ENCODE measurements around the gene FTCDNL1. TPM values are rescaled to one million over a fixed set of nuclear protein-coding genes. Genes with fewer than 3 reads are reported as not detected.

Gene FTCDNL1
- total RNA-seq, 4 donors from 2014 or later, result 7.9 to 21.9 (median 16.3) TPM

- in situ Hi-C loops (cut with MboI; ENCODE audit: low sequenced_read_pairs in 4 of 4), result no loop called here
- Histone ChIP-seq H3K27me3 (no peaks in the 10 kb centered on the region), H3K27ac (no peak overlapping the region), H3K4me3 (no peak overlapping the region), H3K9me3 (no peaks in the 10 kb centered on the region), H3K4me1 (no peaks in the 10 kb centered on the region), H3K36me3 (no peaks in the 10 kb centered on the region)
- intact Hi-C loops (cut with DNase I; ENCODE audit: low total_unique reads), result no loop called here
- DNase-seq (no peak), ATAC-seq (no peak)
- TF ChIP-seq POLR2A (IDR thresholded peaks at IDR 0.05), result no peak
- TF ChIP-seq CTCF (IDR thresholded peaks at IDR 0.05 in 4 of 5, conservative IDR thresholded peaks at IDR 0.05 in 1 of 5), result no peak
These were observed 96.2 kb downstream of the FTCDNL1 start for GRCh38 chr2:199754766-199755165.

GRCh38 chr2:199751492-199752120 is 99.4 kb downstream of the FTCDNL1 start:
- DNase-seq, result no peak
- no peak for TF ChIP-seq CTCF (IDR thresholded peaks at IDR 0.05 in 4 of 5, conservative IDR thresholded peaks at IDR 0.05 in 1 of 5)
- no peak for TF ChIP-seq POLR2A (IDR thresholded peaks at IDR 0.05)
- intact Hi-C loops (cut with DNase I; ENCODE audit: low total_unique reads), result no loop called here
- in situ Hi-C loops (cut with MboI; ENCODE audit: low sequenced_read_pairs in 4 of 4), result no loop called here
- ATAC-seq, result no peak
- H3K9me3 ChIP-seq, result no peaks in the 10 kb centered on the region
- H3K27me3 ChIP-seq, result no peaks in the 10 kb centered on the region
- H3K27ac ChIP-seq, result no peak overlapping the region
- no peaks in the 10 kb centered on the region for H3K4me1 ChIP-seq
- no peaks in the 10 kb centered on the region for H3K36me3 ChIP-seq
- H3K4me3 ChIP-seq, result no peak overlapping the region

GRCh38 chr2:199749571-199749970 is 101.4 kb downstream of the FTCDNL1 start:
- ATAC-seq (no peak), DNase-seq (no peak)
- Histone ChIP-seq H3K36me3 (no peaks in the 10 kb centered on the region), H3K4me1 (no peaks in the 10 kb centered on the region), H3K27ac (no peak overlapping the region), H3K27me3 (no peaks in the 10 kb centered on the region), H3K4me3 (no peak overlapping the region), H3K9me3 (no peaks in the 10 kb centered on the region)
- TF ChIP-seq CTCF (IDR thresholded peaks at IDR 0.05 in 4 of 5, conservative IDR thresholded peaks at IDR 0.05 in 1 of 5) (no peak), POLR2A (IDR thresholded peaks at IDR 0.05) (no peak)
- intact Hi-C loops (cut with DNase I; ENCODE audit: low total_unique reads), result no loop called here
- in situ Hi-C loops (cut with MboI; ENCODE audit: low sequenced_read_pairs in 4 of 4), result loop anchor here (10.0 to 25.0 kb wide), 2 partner anchors 1435 to 1437 kb away; no protein-coding TSS in a partner anchor

GRCh38 chr2:199744724-199745123 is 106.3 kb downstream of the FTCDNL1 start:
- in situ Hi-C loops (cut with MboI; ENCODE audit: low sequenced_read_pairs in 4 of 4) (loop anchor here (10.0 to 25.0 kb wide), 2 partner anchors 1430 to 1432 kb away; no protein-coding TSS in a partner anchor), intact Hi-C loops (cut with DNase I; ENCODE audit: low total_unique reads) (no loop called here)
- ATAC-seq, result no peak

More at GRCh38 chr2:199744724-199745123, 106.3 kb downstream of the FTCDNL1 start:
- Histone ChIP-seq H3K36me3 (no peaks in the 10 kb centered on the region), H3K4me1 (no peaks in the 10 kb centered on the region), H3K27ac (no peak overlapping the region), H3K9me3 (no peaks in the 10 kb centered on the region), H3K27me3 (no peaks in the 10 kb centered on the region), H3K4me3 (no peak overlapping the region)
- DNase-seq, result no peak
- TF ChIP-seq POLR2A (IDR thresholded peaks at IDR 0.05) (no peak), CTCF (IDR thresholded peaks at IDR 0.05 in 4 of 5, conservative IDR thresholded peaks at IDR 0.05 in 1 of 5) (no peak)
